Uterus (tissue), 4 donors: Measurements from ENCODE around the gene DMRT3. TPM values are rescaled to one million over a fixed set of nuclear protein-coding genes. Genes with fewer than 3 reads are reported as not detected.

ENCODE experiments used
- DNase-seq, 2 donors: peaks; one replicate each; pipeline ENCODE4 v3.0.0-alpha.2; 2019 to 2020
- H3K27ac ChIP-seq, 2 donors: fragments of 200-600 bp; sonication (generic); 1 replicate in 1 of 2; 2 replicates in 1 of 2; pipeline ENCODE4 v1.5.1; 2016 to 2018
- H3K27me3 ChIP-seq, 2 donors: fragments of 200-600 bp; sonication (generic); one replicate each; pipeline ENCODE4 v1.5.1; 2018 to 2019; ENCODE audit warnings: control low read depth in 1 of 2
- H3K36me3 ChIP-seq, 2 donors: fragments of 200-600 bp; sonication (generic); one replicate each; pipeline ENCODE4 v1.5.1; 2019; ENCODE audit warnings: control low read depth in 1 of 2
- H3K4me1 ChIP-seq, 2 donors: fragments of 200-600 bp; sonication (generic); one replicate each; pipeline ENCODE4 v1.5.1; 2018 to 2019; ENCODE audit warnings: control low read depth in 1 of 2
- H3K4me3 ChIP-seq, 2 donors: fragments of 200-600 bp; sonication (generic); 1 replicate in 1 of 2; 2 replicates in 1 of 2; pipeline ENCODE4 v1.5.1; 2018 to 2019; ENCODE audit warnings: mild to moderate bottlenecking in 1 of 2
- H3K9me3 ChIP-seq, 2 donors: fragments of 200-600 bp; sonication (generic); one replicate each; pipeline ENCODE4 v1.5.1; 2019; ENCODE audit warnings: control low read depth in 1 of 2
- POLR2A ChIP-seq, 2 donors: fragments of 450-650 bp; IDR thresholded peaks; one replicate each; pipeline ENCODE4 v1.6.1; 2016; ENCODE audit warnings: antibody characterized with exemption in 2 of 2, mild to moderate bottlenecking in 1 of 2, moderate library complexity in 1 of 2
- intact Hi-C: fragments of 100-400 bp; cut with DNase I; formaldehyde crosslinking; loops from one replicate; pipeline ENCODE4 v1.15.1; 2023; ENCODE audit warnings: low total_unique reads
- small RNA-seq: library from RNA; depleted of rRNA; stranded (forward); fragments of <200 nt; gene quantifications from one replicate; pipeline ENCODE3, GENCODE V24; 2016
- total RNA-seq, 4 donors: library from RNA; depleted of rRNA in 3 of 4; stranded (reverse); fragments of >200 nt in 3 of 4; gene quantifications; one replicate each; pipeline versions ENCODE4 v1.1.0 to v1.2.4, GENCODE V29; 2014 to 2023
- TF ChIP-seq, protein P1 (sequence below), 4 experiments: fragments of 200-600 bp in 2 of 4; fragments of 450-650 bp in 2 of 4; sonication (generic) in 2 of 4; IDR thresholded peaks; one replicate each; pipeline ENCODE4 v1.5.1; 2016 to 2019; ENCODE audit warnings: antibody characterized with exemption in 4 of 4, mild to moderate bottlenecking in 2 of 4, moderate library complexity in 1 of 4
- donor health status: DM: yes; HTN: yes; CAD: no.

Gene DMRT3
- total RNA-seq, 4 donors from 2014 or later: under 0.01 to 9.1 (median 0.18) TPM; not detected in 1

DNA sequence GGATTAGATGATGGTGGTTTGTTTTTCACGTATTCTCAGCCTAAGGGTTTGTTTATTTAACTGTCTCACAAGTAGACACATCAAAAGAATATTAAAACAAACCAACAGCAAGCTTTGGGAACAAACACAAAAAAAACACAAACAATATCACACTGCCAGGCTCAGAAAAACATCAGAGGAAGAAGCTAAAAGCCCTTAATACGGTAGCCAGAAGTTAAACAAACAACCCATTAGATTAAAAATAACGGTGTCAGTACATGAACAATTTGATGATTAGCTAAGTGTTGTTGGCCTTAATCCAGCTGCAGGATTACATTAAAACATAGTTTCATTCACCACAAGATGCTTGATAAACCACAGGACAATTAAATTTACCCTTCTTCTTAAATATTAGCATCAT is 57.8 kb downstream of the DMRT3 start:
- peaks cover 0 to 15% of the 10 kb centered on the region in 2 donors for H3K27me3 ChIP-seq
- TF ChIP-seq POLR2A (IDR thresholded peaks at IDR 0.05): no peak
- TF ChIP-seq, protein P1, sequence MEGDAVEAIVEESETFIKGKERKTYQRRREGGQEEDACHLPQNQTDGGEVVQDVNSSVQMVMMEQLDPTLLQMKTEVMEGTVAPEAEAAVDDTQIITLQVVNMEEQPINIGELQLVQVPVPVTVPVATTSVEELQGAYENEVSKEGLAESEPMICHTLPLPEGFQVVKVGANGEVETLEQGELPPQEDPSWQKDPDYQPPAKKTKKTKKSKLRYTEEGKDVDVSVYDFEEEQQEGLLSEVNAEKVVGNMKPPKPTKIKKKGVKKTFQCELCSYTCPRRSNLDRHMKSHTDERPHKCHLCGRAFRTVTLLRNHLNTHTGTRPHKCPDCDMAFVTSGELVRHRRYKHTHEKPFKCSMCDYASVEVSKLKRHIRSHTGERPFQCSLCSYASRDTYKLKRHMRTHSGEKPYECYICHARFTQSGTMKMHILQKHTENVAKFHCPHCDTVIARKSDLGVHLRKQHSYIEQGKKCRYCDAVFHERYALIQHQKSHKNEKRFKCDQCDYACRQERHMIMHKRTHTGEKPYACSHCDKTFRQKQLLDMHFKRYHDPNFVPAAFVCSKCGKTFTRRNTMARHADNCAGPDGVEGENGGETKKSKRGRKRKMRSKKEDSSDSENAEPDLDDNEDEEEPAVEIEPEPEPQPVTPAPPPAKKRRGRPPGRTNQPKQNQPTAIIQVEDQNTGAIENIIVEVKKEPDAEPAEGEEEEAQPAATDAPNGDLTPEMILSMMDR (IDR thresholded peaks at IDR 0.05): no peak
- no peaks in the 10 kb centered on the region for H3K4me1 ChIP-seq
- no peak overlapping the region for H3K4me3 ChIP-seq
- intact Hi-C loops: no loop called here
- H3K36me3 ChIP-seq: no peaks in the 10 kb centered on the region
- no peaks in the 10 kb centered on the region for H3K9me3 ChIP-seq
- no peak overlapping the region for H3K27ac ChIP-seq
- no peak for DNase-seq

GRCh38 chr9:1039589-1039988 is 63.1 kb downstream of the DMRT3 start:
- peaks cover 3 to 61% of the 10 kb centered on the region in 2 donors for H3K27me3 ChIP-seq
- H3K9me3 ChIP-seq: no peaks in the 10 kb centered on the region
- no peaks in the 10 kb centered on the region for H3K4me1 ChIP-seq
- no peak overlapping the region for H3K4me3 ChIP-seq
- no peaks in the 10 kb centered on the region for H3K36me3 ChIP-seq
- no peak overlapping the region for H3K27ac ChIP-seq
- DNase-seq: no peak
- TF ChIP-seq, protein P1 (IDR thresholded peaks at IDR 0.05): no peak
- no peak for TF ChIP-seq POLR2A (IDR thresholded peaks at IDR 0.05)
- intact Hi-C loops: no loop called here

Small RNAs within 50 kb of the gene (small RNA-seq; reads per million reads assigned to genes)
- not detected for gene RNU6-1073P

Other genes with a start within 250 kb of the DMRT3 start
- not detected for gene DMRT1, start 135.0 kb upstream of the DMRT3 start, total RNA-seq
- 1 to 10 TPM in 1 of 4 donors, not detected in 3; 3.1 TPM for gene DMRT2, start 73.7 kb downstream of the DMRT3 start, total RNA-seq